PFSK-1 (cell line): ENCODE data around the gene DKK1.

ENCODE experiments used
- FOXP2 ChIP-seq: optimal IDR thresholded peaks from 2 replicates; pipeline ENCODE3; 2011; ENCODE audit warnings: borderline replicate concordance, control low read depth, inconsistent platforms; ENCODE audit not compliant: insufficient read depth; ENCODE audit errors: extremely low read length, extremely low read depth
- POLR2AphosphoS5 ChIP-seq: IDR thresholded peaks from 2 replicates; pipeline ENCODE4 v1.6.1; 2012; ENCODE audit warnings: low read depth, mild to moderate bottlenecking, control low read depth, low read length, moderate library complexity
- REST ChIP-seq, 2 experiments: IDR thresholded peaks; 2 replicates each; pipeline versions ENCODE4 v1.6.1 to v1.8.0; 2011 to 2012; ENCODE audit warnings: low read depth in 2 of 2, low read length in 2 of 2, control low read depth in 1 of 2, inconsistent platforms in 1 of 2, mild to moderate bottlenecking in 1 of 2, moderate library complexity in 1 of 2; ENCODE audit not compliant: insufficient read depth in 1 of 2
- SIN3A ChIP-seq: IDR thresholded peaks from 2 replicates; pipeline ENCODE4 v1.6.1; 2012; ENCODE audit warnings: mild to moderate bottlenecking, low read length, moderate library complexity, borderline replicate concordance; ENCODE audit not compliant: insufficient read depth
- TAF1 ChIP-seq: IDR thresholded peaks from 2 replicates; pipeline ENCODE4 v1.6.1; 2012; ENCODE audit warnings: low read length, control low read depth, borderline replicate concordance; ENCODE audit not compliant: insufficient read depth

The DKK1 gene

DNA sequence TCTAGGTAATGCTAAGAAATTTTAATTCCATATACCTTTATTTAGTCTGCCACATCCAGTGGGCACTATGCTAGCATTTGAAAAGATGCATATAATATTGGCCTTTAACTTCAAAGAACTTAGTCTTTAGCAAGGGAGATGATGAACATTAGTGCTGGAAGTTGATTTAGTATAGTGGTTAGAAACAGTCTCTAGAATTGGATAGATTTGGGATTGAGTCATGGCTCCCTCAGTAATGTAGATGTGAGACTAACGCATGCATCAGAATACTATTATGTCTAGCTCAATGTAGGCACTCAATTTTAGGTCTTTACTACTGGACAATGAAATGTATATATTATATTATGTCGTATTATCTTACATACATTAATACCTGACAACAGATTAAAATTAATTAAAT lies 5.8 kb downstream of the DKK1 start:
- TF ChIP-seq REST (IDR thresholded peaks at IDR 0.05; ENCODE audit: insufficient read depth in 1 of 2, low read depth in 2 of 2, low read length in 2 of 2) (no peak), SIN3A (no peak), FOXP2 (no peak), TAF1 (no peak), POLR2AphosphoS5 (no peak)

GRCh38 chr10:52322323-52322722 lies 8.2 kb downstream of the DKK1 start:
- TF ChIP-seq POLR2AphosphoS5 (no peak), TAF1 (no peak), SIN3A (no peak), FOXP2 (no peak), REST (IDR thresholded peaks at IDR 0.05; ENCODE audit: insufficient read depth in 1 of 2, low read depth in 2 of 2, low read length in 2 of 2) (no peak)

DNA sequence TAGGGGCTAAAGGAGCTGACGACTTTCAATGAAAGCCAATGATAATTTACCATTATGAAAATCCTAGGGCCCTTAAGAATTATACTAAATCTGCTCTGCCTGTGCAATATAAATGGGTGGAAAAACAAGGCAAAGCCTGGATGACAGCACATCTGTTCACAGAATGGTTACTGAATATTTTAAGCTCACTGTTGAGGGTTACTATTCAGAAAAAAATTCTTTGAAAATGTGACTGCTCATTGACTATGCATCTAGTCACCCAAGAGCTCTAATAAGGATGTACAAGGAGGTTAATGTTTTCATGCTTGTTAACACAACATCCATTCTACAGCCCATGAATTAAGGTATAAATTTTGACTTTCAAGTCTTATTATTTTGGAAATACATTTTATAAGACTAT lies 8.9 kb downstream of the DKK1 start:
- TF ChIP-seq REST (IDR thresholded peaks at IDR 0.05; ENCODE audit: insufficient read depth in 1 of 2, low read depth in 2 of 2, low read length in 2 of 2): no peak
- no peak for TF ChIP-seq TAF1
- TF ChIP-seq SIN3A: no peak
- TF ChIP-seq FOXP2: no peak
- TF ChIP-seq POLR2AphosphoS5: no peak

GRCh38 chr10:52326382-52326781 lies 12.3 kb downstream of the DKK1 start:
- TF ChIP-seq REST (IDR thresholded peaks at IDR 0.05; ENCODE audit: insufficient read depth in 1 of 2, low read depth in 2 of 2, low read length in 2 of 2) (no peak), SIN3A (no peak), POLR2AphosphoS5 (no peak), FOXP2 (no peak), TAF1 (no peak)
